Raji (cell line): ENCODE results near the gene ITGB6.

Experiments
- POLR2A ChIP-seq: IDR thresholded peaks from 2 replicates; pipeline ENCODE4 v1.6.1; 2011; ENCODE audit warnings: low read depth, low read length, control low read depth; ENCODE audit not compliant: insufficient read depth

The ITGB6 gene, protein sequence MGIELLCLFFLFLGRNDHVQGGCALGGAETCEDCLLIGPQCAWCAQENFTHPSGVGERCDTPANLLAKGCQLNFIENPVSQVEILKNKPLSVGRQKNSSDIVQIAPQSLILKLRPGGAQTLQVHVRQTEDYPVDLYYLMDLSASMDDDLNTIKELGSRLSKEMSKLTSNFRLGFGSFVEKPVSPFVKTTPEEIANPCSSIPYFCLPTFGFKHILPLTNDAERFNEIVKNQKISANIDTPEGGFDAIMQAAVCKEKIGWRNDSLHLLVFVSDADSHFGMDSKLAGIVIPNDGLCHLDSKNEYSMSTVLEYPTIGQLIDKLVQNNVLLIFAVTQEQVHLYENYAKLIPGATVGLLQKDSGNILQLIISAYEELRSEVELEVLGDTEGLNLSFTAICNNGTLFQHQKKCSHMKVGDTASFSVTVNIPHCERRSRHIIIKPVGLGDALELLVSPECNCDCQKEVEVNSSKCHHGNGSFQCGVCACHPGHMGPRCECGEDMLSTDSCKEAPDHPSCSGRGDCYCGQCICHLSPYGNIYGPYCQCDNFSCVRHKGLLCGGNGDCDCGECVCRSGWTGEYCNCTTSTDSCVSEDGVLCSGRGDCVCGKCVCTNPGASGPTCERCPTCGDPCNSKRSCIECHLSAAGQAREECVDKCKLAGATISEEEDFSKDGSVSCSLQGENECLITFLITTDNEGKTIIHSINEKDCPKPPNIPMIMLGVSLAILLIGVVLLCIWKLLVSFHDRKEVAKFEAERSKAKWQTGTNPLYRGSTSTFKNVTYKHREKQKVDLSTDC

GRCh38 chr2:160199683-160200389, at the start of gene ITGB6:
ITGB6 (minus strand) TSS chr2:160200272; CDS start chr2:160200063, 209 bp downstream.
- TF ChIP-seq POLR2A, result no peak

DNA sequence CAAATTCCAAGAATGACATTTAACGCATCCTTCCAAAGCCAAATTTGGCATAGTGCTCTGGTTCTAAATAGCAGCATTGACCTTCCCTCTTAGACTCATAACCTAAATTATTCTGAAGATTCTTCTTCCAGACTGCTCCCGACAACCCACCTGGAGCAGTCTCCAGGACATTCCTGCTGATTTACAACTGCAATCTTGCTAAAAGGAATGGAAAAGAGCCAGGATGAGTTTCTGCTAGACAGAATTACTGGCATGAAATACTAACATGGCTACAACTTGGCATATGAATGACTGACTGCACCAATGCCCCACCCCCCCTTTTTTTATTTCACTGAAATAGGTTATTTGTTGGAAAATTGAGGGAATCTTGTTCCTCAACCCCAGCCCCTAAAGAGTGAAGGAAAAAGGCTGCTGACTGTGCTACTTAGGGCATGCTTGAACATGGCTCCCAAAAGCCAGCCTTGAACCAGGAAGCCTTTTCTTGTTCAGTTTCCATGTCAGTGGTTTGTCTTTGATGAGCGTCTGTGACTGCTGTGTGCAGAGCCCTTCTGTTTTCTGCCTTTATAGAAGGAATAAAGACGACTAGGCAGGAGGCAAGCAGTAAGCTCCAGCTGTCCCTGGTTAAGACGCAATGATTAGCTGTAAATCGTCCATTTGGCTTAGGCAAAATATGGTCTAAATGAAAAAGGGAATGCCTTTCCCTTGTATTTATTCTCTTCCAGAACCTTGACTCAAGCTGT, 47.4 kb upstream of the ITGB6 start:
- TF ChIP-seq POLR2A, result no peak

DNA sequence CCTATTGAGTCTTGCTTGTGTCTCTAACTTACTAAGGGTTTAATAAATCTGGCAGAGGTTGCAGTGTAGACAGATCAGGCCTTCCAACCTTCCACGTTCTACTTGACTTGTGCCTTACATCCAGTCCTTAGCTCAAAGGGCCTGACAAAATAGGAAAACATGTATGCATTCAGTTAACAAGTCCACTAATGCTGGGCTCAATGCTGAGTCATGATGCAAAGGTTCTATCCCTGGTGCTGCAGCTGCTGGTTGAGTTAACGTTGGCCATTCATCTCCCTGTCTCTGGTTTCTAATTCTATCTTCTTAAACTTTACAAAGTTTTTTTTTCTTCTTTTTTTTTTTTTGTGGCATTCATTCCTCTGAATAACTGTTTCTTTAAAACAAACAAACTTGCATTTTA, 46.3 kb upstream of the ITGB6 start:
- no peak for TF ChIP-seq POLR2A

DNA sequence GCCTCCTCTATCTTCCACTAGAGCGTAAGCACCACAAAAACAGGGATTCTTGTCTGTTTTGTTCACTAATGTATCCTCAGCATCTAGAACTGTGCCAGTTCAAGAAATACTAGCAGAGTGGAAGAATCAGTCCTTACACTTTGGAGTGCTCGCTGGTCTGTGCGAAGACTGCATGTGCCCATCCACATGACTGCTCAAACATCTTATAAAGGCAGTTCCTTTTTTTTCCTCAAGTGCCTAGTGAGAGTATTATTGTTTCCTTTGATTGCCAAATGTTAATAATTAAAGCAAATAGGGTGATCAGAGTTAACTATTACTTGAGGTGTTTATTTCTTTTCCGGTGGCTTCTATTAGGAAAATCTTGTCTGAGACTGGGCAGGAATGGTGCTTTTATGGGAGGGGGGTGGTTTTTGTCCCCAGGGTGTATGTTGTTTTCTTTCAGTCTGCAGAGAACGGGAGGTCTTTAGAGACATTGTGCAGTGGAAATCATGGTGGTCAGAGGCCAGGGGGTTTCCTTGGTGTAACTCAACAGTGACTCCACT, 45.6 kb upstream of the ITGB6 start:
- no peak for TF ChIP-seq POLR2A

GRCh38 chr2:160242893-160243564, 43.0 kb upstream of the ITGB6 start:
- TF ChIP-seq POLR2A, result no peak

- TF ChIP-seq POLR2A, result no peak
These were observed 41.4 kb upstream of the ITGB6 start for GRCh38 chr2:160241251-160242137.

- no peak for TF ChIP-seq POLR2A
These were observed 39.4 kb upstream of the ITGB6 start for GRCh38 chr2:160239436-160239835.

- TF ChIP-seq POLR2A, result no peak
These were observed 38.3 kb upstream of the ITGB6 start for GRCh38 chr2:160238392-160238791.

- no peak for TF ChIP-seq POLR2A
These were observed 32.9 kb upstream of the ITGB6 start for GRCh38 chr2:160232905-160233475.

DNA sequence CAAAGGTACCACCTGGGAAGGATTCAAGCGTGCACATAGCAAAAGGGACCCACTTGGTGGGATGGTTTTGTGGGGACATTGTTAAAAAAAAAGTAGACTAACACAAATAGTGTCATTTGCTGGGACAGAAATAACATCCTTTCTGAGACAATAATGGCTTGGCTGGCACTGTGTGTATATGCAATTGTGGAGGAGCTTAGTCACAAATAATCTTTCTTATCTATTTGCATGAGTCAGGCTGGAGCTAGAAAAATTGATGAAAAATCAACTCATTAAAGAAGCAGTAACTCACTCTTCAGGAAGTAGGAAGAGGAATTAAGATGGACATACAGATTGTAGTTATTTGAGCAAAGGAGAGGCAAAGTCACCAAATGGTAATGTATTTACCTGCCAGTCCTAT, 29.5 kb upstream of the ITGB6 start:
- no peak for TF ChIP-seq POLR2A

GRCh38 chr2:160228141-160228917, 28.3 kb upstream of the ITGB6 start:
- TF ChIP-seq POLR2A, result no peak

DNA sequence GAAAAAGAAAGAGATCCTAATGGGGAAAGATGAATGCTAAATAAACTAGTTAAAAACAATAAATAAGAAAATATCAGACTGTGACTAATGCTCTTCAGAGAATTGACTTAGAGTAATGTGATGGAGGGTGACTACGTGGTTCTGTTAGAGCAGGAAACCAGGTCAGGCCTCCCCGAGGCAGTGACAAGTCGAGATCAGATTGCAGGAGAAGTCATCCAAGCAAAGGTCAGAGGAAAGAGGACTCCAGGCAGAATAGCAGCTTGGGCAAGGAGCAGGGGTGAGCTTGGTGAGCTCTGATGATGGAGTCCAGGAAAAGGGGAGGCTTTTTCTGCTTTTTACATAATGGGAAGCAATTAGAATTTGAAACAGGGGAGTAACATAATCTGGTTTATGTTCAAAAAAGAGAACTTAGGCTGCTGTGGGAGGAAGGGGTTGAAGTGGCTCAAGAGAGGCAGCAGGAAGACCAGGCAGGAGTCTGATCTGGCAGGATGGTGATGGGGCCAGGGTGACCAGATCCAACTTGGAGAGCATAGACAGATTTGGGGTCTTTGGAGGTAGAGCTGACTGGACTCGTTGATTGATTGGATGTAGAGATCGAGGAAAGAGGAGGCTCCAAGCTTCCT, 27.3 kb upstream of the ITGB6 start:
- TF ChIP-seq POLR2A, result no peak
